GM06990 (cell line): Measurements from ENCODE around the gene ANKRD16.
"Not testable (repeated sequence)": the region's sequence is repeated elsewhere in the genome, so short reads cannot be mapped to it uniquely, and the experiment has no call there.

Source experiments
- DNase-seq: peaks from one replicate; pipeline ENCODE4 v3.0.0-alpha.2; 2011; ENCODE audit not compliant: insufficient read length; ENCODE audit errors: extremely low read depth
- H3K27me3 ChIP-seq: replicated peaks from 2 replicates; pipeline ENCODE4 v1.6.0; 2011; ENCODE audit warnings: low read length; ENCODE audit not compliant: control insufficient read depth, insufficient read depth
- H3K36me3 ChIP-seq: 2 replicates; pipeline ENCODE4 v1.5.1; 2011; ENCODE audit warnings: low read length; ENCODE audit not compliant: control insufficient read depth, insufficient read depth
- H3K4me3 ChIP-seq: replicated peaks from 2 replicates; pipeline ENCODE4 v1.5.1; 2011; ENCODE audit warnings: low read depth, mild to moderate bottlenecking, control low read depth, low read length
- CTCF ChIP-seq: IDR thresholded peaks from 2 replicates; pipeline ENCODE4 v1.5.1; 2011; ENCODE audit warnings: low read length, control low read depth, mild to moderate bottlenecking, inconsistent platforms; ENCODE audit not compliant: insufficient read depth, poor library complexity, severe bottlenecking

ANKRD16 gene

GRCh38 chr10:5887029-5887428, 2.7 kb downstream of the ANKRD16 start:
- Histone ChIP-seq H3K36me3 (peaks cover 5% of the 10 kb centered on the region), H3K4me3 (no peak overlapping the region), H3K27me3 (no peaks in the 10 kb centered on the region)
- no peak for TF ChIP-seq CTCF
- no peak for DNase-seq

- no peaks in the 10 kb centered on the region for H3K27me3 ChIP-seq
- H3K36me3 ChIP-seq = peaks cover 5% of the 10 kb centered on the region
- no peak for DNase-seq
- H3K4me3 ChIP-seq = no peak overlapping the region
- no peak for TF ChIP-seq CTCF
Measured at GRCh38 chr10:5885619-5886018, 4.1 kb downstream of the ANKRD16 start.

GRCh38 chr10:5882961-5883360, 6.7 kb downstream of the ANKRD16 start:
- no peaks in the 10 kb centered on the region for H3K27me3 ChIP-seq
- no peak for DNase-seq
- H3K36me3 ChIP-seq = peaks cover 7% of the 10 kb centered on the region
- no peak overlapping the region for H3K4me3 ChIP-seq
- no peak for TF ChIP-seq CTCF

GRCh38 chr10:5877041-5877440, 12.7 kb downstream of the ANKRD16 start:
- H3K27me3 ChIP-seq, H3K4me3 ChIP-seq, H3K36me3 ChIP-seq, DNase-seq: not testable (repeated sequence)

- no peak for DNase-seq
- peaks cover 5% of the 10 kb centered on the region for H3K36me3 ChIP-seq
- no peak for TF ChIP-seq CTCF
- H3K27me3 ChIP-seq = no peaks in the 10 kb centered on the region
- H3K4me3 ChIP-seq = no peak overlapping the region
Measured at GRCh38 chr10:5876181-5876768, 13.4 kb downstream of the ANKRD16 start.

- TF ChIP-seq CTCF = peak; percentile 66
- H3K36me3 ChIP-seq = peaks cover 5% of the 10 kb centered on the region
- H3K27me3 ChIP-seq = no peaks in the 10 kb centered on the region
- peak; percentile 50 for DNase-seq
- no peak overlapping the region for H3K4me3 ChIP-seq
Measured at GRCh38 chr10:5873515-5873995, 16.1 kb downstream of the ANKRD16 start.
